Smooth muscle cell (in vitro differentiated cells): ENCODE measurements around the gene IFT43. TPM values are rescaled to one million over a fixed set of nuclear protein-coding genes. Genes with fewer than 3 reads are reported as not detected.

ENCODE experiments used
- DNase-seq: peaks from one replicate; lab custom pipeline; 2025; ENCODE audit not compliant: unreplicated experiment; lab: John Stamatoyannopoulos, UW
- H2AFZ ChIP-seq: fragments of 200-600 bp; sonication (generic); 2 replicates; pipeline ENCODE4 v1.6.0; 2016; ENCODE audit warnings: antibody characterized with exemption, low read depth, mild to moderate bottlenecking
- H3F3A ChIP-seq: fragments of 200-600 bp; sonication (generic); 2 replicates; pipeline ENCODE4 v1.6.0; 2017; ENCODE audit warnings: antibody characterized with exemption, low read depth
- H3K27ac ChIP-seq: fragments of 200-600 bp; sonication (generic); 2 replicates; pipeline ENCODE4 v1.5.1; 2016; ENCODE audit warnings: low read depth, mild to moderate bottlenecking
- H3K27me3 ChIP-seq: fragments of 200-600 bp; sonication (generic); 2 replicates; pipeline ENCODE4 v1.6.1; 2016; ENCODE audit warnings: low read depth, mild to moderate bottlenecking
- H3K36me3 ChIP-seq: fragments of 200-600 bp; sonication (generic); 2 replicates; pipeline ENCODE4 v1.5.1; 2016; ENCODE audit warnings: low read depth
- H3K4me1 ChIP-seq: fragments of 200-600 bp; sonication (generic); 2 replicates; pipeline ENCODE4 v1.5.1; 2016; ENCODE audit warnings: low read depth
- H3K4me2 ChIP-seq: fragments of 200-600 bp; sonication (generic); 2 replicates; pipeline ENCODE4 v1.6.0; 2016; ENCODE audit warnings: mild to moderate bottlenecking
- H3K4me3 ChIP-seq: fragments of 200-600 bp; sonication (generic); 2 replicates; pipeline ENCODE4 v1.5.1; 2016; ENCODE audit warnings: mild to moderate bottlenecking
- H3K79me2 ChIP-seq: fragments of 200-600 bp; sonication (generic); 2 replicates; pipeline ENCODE4 v1.6.0; 2016; ENCODE audit warnings: low read depth, mild to moderate bottlenecking
- H3K9ac ChIP-seq: fragments of 200-600 bp; sonication (generic); 2 replicates; pipeline ENCODE4 v1.6.0; 2016; ENCODE audit warnings: low read depth
- H3K9me3 ChIP-seq: fragments of 200-600 bp; sonication (generic); replicated peaks from 2 replicates; pipeline ENCODE4 v1.5.1; 2016; ENCODE audit warnings: low read depth
- H4K20me1 ChIP-seq: fragments of 200-600 bp; sonication (generic); 2 replicates; pipeline ENCODE4 v1.6.0; 2016; ENCODE audit warnings: low read depth
- CTCF ChIP-seq: fragments of 200-600 bp; sonication (generic); IDR thresholded peaks from 2 replicates; pipeline ENCODE4 v1.5.1; 2017; ENCODE audit warnings: borderline replicate concordance, mild to moderate bottlenecking, antibody characterized with exemption; ENCODE audit not compliant: insufficient read depth, poor library complexity, severe bottlenecking
- WGBS: methylation state at CpG from one replicate; pipeline ENCODE4 v1.1.7; 2016; ENCODE audit warnings: low lambda C conversion rate; 5-methylcytosine and 5-hydroxymethylcytosine counted together
- polyA plus RNA-seq: library from polyadenylated mRNA; unstranded; fragments of >200 nt; fragmentation: Nextera tagmentation; extraction: Ambion mirVana; gene quantifications from 2 replicates; pipeline ENCODE4 v1.2.1, GENCODE V29; 2016
- total RNA-seq: library from RNA; depleted of rRNA; stranded (reverse); fragments of >200 nt; gene quantifications from 2 replicates; pipeline ENCODE4 v1.2.3, GENCODE V29; 2014

IFT43 gene
- total and polyA plus RNA-seq, 2 experiments from 2014 or later = 46.9 to 63.0 TPM

- H3K27me3 ChIP-seq = no peaks in the 10 kb centered on the region
- no peak overlapping the region for H3K9ac ChIP-seq
- no peak overlapping the region for H3K4me3 ChIP-seq
- TF ChIP-seq CTCF = no peak
- no peak overlapping the region for H3K27ac ChIP-seq
- DNase-seq = no peak
- no peaks in the 10 kb centered on the region for H3K9me3 ChIP-seq
- no peaks in the 10 kb centered on the region for H3F3A ChIP-seq
- no peaks in the 10 kb centered on the region for H4K20me1 ChIP-seq
- H3K36me3 ChIP-seq = no peaks in the 10 kb centered on the region
- no peak overlapping the region for H2AFZ ChIP-seq
- no peak overlapping the region for H3K4me2 ChIP-seq
- 81% methylated on average over 16 of the region's 16 CpGs for WGBS
- H3K79me2 ChIP-seq = no peaks in the 10 kb centered on the region
- H3K4me1 ChIP-seq = peaks cover 5% of the 10 kb centered on the region
Measured at GRCh38 chr14:76090616-76091391, 105.2 kb downstream of the IFT43 start.

GRCh38 chr14:76093077-76093476, 107.5 kb downstream of the IFT43 start:
- no peaks in the 10 kb centered on the region for H4K20me1 ChIP-seq
- DNase-seq = no peak
- no peak for TF ChIP-seq CTCF
- no peaks in the 10 kb centered on the region for H3K79me2 ChIP-seq
- peaks cover 5% of the 10 kb centered on the region for H3K4me1 ChIP-seq
- H3F3A ChIP-seq = no peaks in the 10 kb centered on the region
- H3K36me3 ChIP-seq = no peaks in the 10 kb centered on the region
- WGBS = 89% methylated on average over 2 of the region's 2 CpGs
- no peak overlapping the region for H2AFZ ChIP-seq
- H3K4me3 ChIP-seq = no peak overlapping the region
- no peak overlapping the region for H3K4me2 ChIP-seq
- no peaks in the 10 kb centered on the region for H3K27me3 ChIP-seq
- H3K27ac ChIP-seq = no peak overlapping the region
- no peaks in the 10 kb centered on the region for H3K9me3 ChIP-seq
- no peak overlapping the region for H3K9ac ChIP-seq

GRCh38 chr14:76096257-76096656, 110.7 kb downstream of the IFT43 start:
- no peak for TF ChIP-seq CTCF
- H2AFZ ChIP-seq = no peak overlapping the region

GRCh38 chr14:76097547-76097946, 112.0 kb downstream of the IFT43 start:
- H3K4me1 ChIP-seq = no peaks in the 10 kb centered on the region
- no peak overlapping the region for H3K4me3 ChIP-seq
- H3F3A ChIP-seq = no peaks in the 10 kb centered on the region
- no peaks in the 10 kb centered on the region for H3K9me3 ChIP-seq
- no peak overlapping the region for H3K9ac ChIP-seq
- H3K79me2 ChIP-seq = no peaks in the 10 kb centered on the region
- H3K27me3 ChIP-seq = no peaks in the 10 kb centered on the region
- DNase-seq = no peak
- H3K27ac ChIP-seq = no peak overlapping the region
- no peak for TF ChIP-seq CTCF
- WGBS = 88% methylated on average over 7 of the region's 7 CpGs
- no peaks in the 10 kb centered on the region for H4K20me1 ChIP-seq
- H3K36me3 ChIP-seq = no peaks in the 10 kb centered on the region
- H3K4me2 ChIP-seq = no peak overlapping the region
- no peak overlapping the region for H2AFZ ChIP-seq

More at GRCh38 chr14:76096257-76096656, 110.7 kb downstream of the IFT43 start:
- Histone ChIP-seq H3K9me3 (no peaks in the 10 kb centered on the region), H3K4me3 (no peak overlapping the region), H3K36me3 (no peaks in the 10 kb centered on the region), H3K27ac (no peak overlapping the region), H4K20me1 (no peaks in the 10 kb centered on the region), H3K79me2 (no peaks in the 10 kb centered on the region), H3K9ac (no peak overlapping the region), H3F3A (no peaks in the 10 kb centered on the region), H3K4me1 (no peaks in the 10 kb centered on the region), H3K4me2 (no peak overlapping the region), H3K27me3 (no peaks in the 10 kb centered on the region)
- WGBS = 95% methylated on average over 5 of the region's 5 CpGs
- DNase-seq = no peak
